Brain pericyte (primary cell): ENCODE data around the gene CAMTA1.

ENCODE experiments used
- DNase-seq: peaks from one replicate; pipeline ENCODE4 v3.0.0-alpha.2; 2012; ENCODE audit warnings: low read depth, low spot score

Gene CAMTA1

DNA sequence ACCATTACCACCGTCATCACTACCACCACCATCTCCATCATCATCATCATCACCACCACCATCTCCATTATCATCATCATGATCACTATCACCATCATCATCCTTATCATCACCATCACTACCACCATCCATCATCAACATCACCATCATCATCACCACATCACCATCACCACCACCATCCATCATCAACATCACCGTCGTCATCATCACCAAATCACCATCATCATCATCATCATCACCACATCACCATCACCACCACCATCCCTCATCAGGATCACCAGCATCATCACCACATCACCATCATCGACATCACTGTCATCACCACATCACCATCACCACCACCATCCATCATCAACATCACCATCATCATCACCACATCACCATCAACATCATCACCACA lies 782.8 kb downstream of the CAMTA1 start:
- no peak for DNase-seq

DNA sequence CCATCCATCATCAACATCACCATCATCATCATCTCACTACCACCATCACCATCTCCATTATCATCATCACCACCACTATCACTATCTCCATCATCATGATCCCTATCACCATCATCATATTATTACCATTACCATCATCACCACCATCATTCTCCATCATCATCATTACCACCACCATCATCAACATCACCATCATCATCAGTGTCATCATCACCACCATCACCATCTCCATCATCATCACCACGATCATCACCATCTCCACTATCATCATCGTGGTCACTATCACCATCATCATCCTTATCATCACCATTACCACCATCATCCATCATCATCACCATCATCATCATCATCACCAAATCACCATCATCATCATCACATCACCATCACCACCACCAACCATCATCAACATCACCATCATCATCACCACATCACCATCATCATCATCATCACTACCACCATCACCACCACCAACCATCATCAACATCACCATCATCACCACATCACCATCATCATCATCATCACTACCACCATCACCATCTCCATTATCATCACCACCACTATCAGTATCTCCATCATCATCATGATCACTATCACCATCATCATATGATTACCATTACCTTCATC lies 783.8 kb downstream of the CAMTA1 start:
- DNase-seq, result no peak

DNA sequence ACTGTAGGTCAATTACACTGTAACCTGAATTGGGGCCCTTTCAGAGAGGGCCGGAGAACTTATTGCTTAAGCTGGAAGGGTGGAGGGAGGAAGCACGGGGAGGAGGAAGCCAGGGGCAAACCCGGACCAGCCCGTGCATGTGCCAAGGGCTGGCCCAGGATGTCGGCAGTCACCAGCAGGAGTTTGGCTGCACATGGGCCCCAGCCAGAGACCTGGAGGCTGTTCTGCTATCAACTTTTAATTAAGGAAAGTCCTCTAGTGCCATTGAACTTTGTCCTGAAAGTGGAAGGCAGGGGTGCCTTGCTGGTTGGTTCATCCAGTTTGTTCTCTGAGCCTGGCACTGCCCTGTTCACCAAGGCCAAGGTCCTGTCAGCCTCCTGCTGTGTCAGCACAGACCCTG lies 785.1 kb downstream of the CAMTA1 start:
- DNase-seq, result no peak

DNA sequence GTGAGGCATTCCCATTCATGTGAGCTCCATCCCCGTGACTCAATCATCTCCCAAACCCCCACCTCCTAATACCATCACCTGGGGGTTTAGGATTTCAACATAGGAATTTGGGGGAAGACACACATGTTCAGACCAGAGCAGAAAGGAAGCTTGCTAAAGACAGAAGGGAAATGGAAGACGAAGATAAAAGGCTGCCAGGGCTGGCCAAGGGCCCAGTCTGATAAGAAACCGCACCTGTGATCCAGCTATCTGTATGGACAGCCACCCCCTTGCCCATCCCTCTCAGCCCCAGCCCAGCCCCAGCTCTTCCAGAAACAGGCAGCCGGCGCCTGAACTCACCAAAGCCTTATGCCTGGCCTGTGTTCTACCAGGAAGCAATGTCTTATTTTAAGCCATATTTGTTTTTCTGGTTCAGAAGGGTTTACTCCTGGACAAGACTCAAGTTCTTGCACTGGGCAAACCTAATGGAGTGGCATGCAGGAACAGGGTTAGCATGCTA lies 787.4 kb downstream of the CAMTA1 start:
- DNase-seq, result no peak

DNA sequence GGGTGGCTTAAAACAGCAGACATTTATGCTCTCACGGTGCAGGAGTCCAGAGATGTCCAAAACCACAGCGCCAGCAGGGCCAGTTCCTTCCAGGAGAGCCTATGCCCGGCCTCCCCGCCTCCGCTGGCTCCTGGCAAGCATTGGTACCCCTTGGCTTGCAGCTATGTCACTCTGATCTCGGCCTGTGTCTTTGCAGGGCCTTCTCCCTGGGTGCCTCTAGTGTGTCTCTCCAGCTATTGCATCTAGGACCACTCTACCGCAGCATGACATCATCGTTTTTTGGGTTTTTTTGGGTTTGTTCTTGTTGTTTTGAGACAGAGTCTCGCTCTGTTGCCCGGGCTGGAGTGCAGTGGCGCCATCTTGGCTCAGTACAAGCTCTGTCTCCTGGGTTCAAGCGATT lies 788.2 kb downstream of the CAMTA1 start:
- DNase-seq, result no peak

DNA sequence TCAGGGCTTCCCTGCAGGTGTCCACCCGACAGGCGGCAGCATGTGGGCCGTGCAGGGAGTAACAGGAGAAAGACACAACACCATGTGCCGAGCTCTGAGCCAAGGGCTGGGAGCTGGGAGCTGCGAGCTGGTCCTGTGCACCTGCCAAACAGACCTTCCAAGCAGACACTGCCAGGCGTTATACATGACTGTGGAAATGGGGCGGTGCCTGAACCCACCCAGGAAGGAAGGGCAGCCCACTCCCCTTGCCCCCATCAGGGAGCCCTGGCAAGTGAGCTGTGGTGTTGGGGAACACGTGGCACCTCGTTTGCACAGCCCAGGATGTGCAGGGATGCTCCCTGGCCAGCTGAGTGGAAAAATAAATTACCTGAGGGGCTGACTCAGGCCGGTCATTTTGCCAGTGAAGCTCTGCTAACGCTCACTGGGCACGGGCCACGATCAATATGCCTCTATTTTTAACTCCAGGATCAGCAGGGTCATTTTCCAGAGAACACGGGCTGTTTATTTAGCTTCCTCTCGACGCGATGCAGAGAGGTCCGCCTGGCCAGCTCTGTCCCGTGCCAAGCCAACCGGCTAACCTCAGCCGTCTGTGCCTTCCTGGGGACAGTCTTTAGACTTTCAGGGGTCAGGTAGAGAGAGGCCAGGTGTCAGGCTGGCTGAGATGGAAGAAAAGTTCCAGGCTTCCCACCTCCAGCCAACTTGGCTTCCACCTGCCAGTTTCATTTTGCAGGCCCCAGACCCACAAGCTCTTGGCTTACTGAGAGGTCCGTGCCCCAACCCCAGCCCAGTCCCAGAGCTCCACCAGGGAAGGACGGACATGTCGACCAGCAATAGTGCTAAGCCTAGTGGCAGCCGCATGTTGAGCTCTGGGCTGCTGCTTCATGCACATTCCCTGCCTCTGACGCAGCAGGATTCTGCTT lies 789.1 kb downstream of the CAMTA1 start:
- DNase-seq, result no peak

DNA sequence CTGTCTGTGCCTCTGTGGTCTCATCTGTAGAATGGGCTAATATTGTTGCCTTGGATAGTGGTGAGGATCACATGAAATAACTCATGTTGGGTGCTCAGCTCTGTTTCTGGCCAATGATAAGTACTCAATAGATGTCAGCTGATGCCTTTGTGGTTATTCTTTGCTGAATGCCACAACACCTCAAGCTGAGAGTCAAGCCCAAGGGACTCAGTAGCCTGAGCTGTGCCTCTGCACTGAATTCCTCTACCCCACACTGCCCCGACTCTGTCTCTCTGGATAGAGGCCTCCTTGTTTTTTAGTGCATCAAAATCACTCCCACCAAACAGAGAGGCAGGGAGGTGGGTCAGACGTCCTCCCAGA lies 789.8 kb downstream of the CAMTA1 start:
- no peak for DNase-seq

DNA sequence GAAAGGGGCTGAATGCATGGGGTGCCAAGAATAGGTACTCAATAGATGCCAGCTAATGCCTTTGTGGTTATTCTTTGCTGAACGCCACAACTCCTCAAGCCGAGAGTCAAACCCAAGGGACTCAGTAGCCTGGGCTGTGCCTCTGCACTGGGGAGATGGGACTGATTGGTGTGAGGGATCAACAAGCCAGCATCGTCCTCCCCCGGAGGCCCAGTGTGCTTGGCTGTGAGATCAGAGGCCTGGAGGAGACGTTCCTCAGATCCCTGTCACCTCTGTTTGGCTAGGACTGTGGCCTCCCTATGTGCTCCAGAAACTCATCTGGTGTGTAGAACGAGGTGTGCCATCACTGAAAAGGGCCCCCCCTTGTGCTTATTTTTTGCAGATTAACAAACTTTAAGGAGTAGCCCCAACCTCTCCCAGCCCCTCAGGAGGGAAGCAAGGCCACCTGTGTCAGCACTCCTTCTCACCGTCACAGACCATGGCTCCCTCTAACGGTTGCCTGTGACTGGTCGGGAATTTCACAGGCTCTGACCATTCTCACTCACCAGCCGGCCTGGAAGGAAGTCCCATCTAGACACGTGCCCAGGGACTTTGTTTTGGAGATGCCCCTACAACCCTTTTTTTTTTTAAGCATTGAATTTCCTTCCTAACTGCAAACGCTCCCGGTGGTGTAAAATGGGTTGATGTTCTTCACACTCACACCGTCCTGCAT lies 791.8 kb downstream of the CAMTA1 start:
- no peak for DNase-seq

DNA sequence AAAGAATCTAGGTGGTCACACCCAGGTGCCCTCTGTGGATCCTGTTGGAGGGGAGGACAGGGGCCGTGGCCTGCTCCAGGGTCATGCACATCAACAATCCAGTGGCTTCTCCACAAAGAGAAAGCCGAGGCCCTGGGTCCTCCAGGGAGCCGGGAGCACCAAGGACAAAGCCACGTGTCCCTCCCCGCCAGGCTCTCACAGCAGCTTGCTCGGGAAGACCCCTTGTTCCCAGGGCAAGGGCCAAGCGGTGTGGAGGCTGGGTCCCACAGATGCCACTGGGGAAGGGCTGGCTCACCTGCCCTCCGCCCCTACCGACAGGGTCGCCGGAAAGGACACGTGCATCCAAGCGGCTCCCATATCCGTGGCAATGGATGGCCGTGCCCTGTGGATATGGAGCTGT lies 793.0 kb downstream of the CAMTA1 start:
- no peak for DNase-seq

DNA sequence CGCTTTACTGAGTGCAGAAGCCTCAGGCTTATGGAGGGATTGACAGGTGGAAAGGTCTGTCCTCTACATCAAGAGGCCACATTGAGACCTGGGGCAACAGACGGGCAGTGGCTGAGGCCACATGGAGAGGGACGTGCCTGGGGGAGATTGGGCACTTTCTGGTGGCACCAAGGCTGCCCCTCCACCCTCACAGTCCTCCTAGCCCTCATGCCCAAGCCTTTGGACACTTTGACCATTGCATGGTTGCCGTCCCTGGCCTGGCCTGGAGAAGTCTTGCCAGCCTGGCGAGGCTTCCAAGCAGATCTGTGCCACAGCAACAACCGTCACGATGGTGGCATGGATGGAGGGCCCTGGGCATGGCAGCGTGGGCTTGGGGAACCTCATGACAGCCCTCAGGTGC lies 793.8 kb downstream of the CAMTA1 start:
- no peak for DNase-seq

DNA sequence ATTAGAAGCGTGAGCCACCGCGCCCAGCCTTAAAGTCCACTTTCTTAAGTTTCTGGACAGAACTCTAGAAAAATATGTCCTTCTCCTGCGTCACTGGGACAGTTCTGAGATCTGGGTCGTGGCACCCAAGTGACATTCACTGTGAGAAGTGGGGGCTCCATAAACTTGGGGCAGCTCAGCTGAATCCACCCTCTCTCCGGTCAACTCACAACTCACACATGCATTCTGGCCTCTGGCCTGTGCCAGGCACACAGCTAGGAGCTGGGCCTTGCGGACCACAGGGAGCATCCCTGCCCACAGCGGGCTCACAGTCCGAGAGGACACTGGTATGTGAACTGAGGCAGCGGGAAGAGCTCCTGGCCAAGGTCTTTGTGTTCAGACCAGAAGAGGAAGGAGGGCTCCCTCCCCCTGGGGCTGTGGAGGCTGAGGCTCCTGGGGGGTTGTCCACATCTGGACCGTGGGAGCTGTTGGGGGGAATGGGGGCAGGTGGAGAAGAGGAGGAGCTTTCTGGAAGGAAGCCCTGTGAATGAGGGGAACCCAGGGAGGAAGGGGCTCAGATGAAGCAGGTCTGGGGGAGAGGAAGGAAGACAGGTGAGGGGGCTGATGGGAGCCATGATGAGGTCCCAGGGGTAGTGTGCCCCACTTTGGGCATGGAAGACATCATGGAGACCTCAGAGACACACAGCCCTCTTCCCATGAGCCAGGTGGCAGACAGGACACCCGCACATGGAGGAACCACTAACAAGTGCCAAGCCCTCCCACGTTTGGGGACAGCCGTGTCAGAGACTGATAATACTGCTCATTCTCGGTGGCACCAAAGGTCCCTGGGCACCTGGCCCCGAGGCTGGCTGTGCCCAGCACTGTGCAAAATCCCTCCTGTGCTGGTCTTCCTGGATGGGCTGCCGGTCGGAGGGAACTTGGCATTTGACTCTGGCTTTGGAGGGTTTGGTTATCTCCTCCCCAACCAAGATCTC lies 794.9 kb downstream of the CAMTA1 start:
- no peak for DNase-seq

DNA sequence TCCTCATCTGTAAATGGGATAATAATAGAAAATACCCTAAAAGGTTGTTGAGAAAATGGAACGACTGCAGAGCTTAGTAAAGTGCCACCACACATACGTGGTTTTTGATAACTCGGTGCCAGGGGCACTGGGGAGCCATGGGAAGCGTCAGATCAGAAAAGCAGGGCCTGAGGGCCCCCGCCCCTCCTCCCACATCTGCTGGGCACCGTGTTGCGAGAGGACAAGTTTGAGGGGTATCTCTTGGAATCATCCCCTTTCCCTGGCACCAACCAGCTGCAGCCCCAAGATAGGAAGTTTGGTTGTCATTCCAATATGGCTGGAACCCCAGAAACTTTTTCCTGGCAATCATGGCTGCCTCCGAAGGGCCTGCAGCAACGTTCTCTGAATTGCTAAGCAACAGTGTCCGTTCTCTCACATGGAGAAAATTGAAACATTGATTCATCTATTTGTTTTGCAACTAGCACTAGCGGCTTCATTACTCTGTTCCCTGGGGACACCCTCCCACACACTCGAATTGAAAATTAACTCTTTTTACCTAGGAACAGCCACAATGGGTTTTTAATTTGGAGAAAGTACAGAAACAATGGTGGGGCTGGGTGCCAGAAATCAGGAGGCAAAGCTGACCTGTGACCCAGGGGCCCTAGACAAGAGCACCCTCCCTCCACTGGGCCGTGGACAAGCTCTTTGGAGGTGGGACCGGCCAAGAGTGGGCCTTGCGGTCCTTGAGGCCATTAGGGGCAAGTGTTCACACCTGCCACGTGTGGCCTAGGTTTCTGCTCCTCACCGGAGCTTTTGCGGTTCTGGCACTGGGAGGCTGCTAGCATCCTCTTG lies 795.9 kb downstream of the CAMTA1 start:
- DNase-seq, result no peak

DNA sequence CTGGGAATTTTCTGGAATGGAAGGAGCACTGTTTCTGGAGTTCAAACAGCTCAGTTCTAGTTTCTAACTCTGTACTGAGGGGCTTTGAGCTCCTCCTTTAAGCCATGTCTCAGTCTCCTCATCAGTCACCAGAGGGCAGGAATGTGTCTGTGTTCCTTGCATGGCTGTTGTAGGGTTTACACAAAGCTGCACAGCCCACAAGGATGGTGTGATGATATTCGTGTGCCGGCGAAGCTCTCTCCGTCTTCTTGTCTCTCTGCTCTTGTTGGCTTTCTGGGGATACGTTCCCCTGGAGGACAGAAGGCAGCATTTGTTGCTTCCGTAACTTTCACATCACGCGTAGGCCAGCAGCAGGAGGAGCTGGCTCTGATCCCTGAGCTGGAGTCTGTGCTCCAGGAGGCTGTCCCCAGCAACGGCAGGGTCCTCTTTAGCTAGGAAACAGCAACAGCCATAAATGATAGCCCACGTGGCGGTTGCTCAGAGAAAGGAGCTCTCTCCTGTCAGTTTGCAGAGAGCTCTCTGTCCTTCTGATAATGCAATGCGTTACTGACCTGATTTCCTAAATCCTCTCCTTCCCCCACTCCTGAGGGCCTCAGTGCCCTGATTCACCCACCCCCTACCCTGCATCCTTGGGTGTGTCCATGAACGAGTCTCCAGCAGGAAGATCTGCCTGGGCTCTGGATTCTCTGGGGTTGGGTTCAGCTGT lies 796.7 kb downstream of the CAMTA1 start:
- no peak for DNase-seq

DNA sequence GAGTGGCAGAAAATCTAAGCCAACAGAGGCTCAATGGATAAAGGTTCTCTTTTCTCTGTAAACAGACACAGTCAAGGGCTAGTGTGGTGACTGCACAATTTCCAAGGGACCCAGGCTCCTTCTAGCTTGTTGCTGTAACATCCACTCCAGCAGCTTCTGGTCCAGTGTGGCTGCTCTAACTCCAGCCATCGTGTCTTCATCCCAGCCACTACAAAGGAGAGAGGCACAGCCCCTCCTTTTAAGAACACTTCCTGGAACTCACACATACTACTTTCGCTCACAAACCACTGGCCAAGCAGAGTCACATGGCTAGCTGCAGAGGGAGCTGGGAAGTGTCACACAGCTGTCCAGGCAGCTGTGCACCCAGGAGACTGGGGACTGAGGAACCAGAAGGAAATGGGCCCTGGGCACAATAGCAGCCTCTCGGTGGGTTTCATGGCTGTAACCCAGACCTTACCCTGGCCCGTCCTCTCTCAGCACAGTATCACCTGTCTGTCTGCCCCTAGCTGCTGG lies 797.3 kb downstream of the CAMTA1 start:
- no peak for DNase-seq

DNA sequence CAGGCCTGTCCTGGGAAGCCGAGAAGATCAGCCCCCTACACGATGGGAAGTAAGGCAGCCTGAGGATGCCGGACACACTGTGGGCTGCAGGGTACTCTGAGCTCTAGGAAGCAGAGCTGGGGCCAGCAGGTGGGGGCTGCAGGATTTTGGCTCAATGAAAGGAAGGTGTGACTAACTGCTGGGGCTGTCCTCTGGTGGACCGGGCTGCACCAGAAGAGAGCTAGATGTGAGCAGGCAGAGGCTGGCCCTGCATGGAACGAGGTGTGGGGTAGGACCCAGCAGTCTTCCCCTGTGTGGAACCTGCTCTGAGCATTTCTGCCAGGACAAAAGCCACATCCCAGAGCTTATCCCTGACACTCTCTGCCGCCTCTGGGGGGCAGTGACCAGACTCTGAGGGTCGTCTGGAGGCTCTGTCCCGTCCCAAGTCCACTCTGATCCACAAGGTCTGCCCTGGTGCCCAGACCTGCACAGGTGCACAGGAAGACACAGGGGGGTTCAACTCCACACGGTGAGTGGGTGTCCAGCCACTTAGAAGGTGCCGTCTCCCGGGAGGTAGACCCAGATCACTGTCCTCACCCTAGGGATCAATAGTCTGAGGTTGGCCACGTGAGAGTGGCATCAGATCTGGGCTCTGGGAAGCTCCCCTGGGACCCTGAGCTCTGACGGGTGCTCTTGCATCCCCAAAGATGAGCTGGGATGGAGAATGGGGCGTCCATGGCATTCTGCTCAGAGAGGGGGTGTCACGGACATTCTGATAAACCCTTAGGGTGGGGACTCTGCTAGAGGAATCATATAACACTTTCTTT lies 798.2 kb downstream of the CAMTA1 start:
- no peak for DNase-seq

DNA sequence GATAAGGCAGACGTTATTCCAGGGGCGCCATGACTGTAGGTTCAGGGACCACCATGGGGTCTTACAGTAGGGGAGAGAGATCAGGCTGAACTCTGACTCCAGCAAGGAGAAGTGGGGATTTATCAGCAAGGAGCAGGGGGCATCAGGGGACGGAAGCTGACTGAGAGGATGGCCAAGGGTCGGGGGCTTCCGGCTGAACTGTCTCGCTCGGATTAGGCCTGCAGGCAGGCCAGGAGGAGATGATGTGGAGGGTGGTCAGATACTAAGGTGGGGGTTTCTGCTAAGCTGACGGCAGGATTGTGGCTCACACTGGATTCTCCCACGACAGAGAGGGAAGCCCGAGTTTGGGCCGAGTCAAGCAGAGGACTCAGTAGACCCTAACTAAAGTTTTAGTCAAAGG lies 798.9 kb downstream of the CAMTA1 start:
- DNase-seq, result no peak

DNA sequence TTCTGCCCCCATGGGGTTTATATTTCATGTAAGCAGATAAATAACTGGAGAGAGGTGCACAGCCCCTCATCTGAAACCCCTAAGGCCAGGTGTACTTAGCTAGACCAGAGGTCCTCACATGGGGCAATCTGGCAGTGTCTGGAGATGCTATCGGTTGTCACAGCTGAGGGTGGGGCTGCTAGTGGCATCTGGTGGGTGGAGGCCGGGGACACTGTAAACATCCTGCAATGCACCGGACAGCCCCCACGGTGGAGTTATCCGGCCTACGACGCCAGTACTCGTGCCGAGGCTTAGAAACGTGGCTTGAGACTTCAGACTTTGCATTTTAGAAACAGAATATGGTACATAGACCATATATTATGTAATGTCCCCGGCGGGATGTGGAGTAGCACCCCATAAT lies 799.4 kb downstream of the CAMTA1 start:
- no peak for DNase-seq

DNA sequence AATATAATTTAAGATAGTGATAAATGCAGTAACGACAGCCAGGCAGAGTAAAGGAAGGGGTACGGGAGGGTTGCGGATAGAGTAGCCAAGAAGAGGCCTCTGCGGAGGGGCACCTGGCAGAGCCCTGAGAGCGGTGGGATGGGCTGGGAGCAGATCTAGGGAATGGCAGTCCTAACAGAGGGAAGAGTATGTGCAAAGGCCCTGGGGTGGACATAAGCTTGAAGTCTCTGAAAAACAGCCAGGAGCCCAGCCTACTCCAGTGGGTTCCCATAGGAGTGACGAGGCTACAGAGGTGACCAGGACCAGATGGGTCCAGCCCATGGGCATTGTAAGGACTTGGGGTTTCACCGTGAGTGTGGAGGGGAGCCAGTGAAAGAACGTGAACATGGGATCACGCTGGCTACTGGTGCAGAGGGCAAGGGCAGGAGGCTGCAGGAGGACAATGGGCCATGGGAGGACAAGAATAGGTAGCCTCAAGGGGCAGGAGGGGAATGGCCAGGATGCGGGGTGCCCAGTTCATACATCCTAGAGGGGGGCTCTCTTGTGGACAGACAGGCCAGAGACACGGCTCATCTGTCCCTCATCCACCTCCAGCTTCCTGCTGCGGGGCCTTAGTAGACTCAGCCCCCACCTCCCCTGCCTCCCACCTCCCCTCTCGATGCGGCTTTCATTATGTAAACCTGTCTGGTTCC lies 800.1 kb downstream of the CAMTA1 start:
- no peak for DNase-seq
